ENCODE results near the gene IQCK. TPM values are rescaled to one million over a fixed set of nuclear protein-coding genes. Genes with fewer than 3 reads are reported as not detected.
A peak's percentile ranks its signal among the peaks of the same experiment; 100 is the strongest.

The IQCK gene
- total and polyA plus RNA-seq, 11 donors, result 5.6 to 17.4 (median 9.0) TPM

DNA sequence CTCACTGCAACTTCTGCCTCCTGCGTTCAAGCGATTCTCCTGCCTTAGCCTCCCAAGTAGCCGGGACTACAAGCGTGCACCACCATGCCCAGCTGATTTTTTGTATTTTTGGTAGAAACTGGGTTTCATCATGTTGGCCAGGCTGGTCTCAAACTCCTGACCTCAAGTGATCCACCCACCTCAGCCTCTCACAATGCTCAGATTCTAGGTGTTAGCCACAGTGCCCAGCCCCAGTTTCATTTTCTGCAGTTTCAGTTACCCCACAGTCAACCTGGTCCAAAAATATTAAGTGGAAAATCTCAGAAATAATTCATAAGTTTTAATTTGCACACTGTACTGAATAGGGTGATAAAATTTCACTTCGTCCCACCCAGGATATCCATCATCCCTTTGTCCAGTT lies 28.7 kb upstream of the IQCK start:
- no peak for ATAC-seq
- Histone ChIP-seq H3K27ac (no peak overlapping the region), H3K9me3 (peaks cover 0 to 10% (median 0%) of the 10 kb centered on the region in 12 donors), H3K4me3 (no peak overlapping the region), H3K27me3 (no peaks in the 10 kb centered on the region), H3K36me3 (peaks cover 0 to 72% (median 45%) of the 10 kb centered on the region in 9 donors), H3K4me1 (peaks cover 0 to 32% (median 15%) of the 10 kb centered on the region in 12 donors)
- TF ChIP-seq, protein P1, sequence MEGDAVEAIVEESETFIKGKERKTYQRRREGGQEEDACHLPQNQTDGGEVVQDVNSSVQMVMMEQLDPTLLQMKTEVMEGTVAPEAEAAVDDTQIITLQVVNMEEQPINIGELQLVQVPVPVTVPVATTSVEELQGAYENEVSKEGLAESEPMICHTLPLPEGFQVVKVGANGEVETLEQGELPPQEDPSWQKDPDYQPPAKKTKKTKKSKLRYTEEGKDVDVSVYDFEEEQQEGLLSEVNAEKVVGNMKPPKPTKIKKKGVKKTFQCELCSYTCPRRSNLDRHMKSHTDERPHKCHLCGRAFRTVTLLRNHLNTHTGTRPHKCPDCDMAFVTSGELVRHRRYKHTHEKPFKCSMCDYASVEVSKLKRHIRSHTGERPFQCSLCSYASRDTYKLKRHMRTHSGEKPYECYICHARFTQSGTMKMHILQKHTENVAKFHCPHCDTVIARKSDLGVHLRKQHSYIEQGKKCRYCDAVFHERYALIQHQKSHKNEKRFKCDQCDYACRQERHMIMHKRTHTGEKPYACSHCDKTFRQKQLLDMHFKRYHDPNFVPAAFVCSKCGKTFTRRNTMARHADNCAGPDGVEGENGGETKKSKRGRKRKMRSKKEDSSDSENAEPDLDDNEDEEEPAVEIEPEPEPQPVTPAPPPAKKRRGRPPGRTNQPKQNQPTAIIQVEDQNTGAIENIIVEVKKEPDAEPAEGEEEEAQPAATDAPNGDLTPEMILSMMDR (IDR thresholded peaks at IDR 0.05), result no peak
- no peak for TF ChIP-seq POLR2A (IDR thresholded peaks at IDR 0.05)
- intact Hi-C loops (cut with DNase I), result no loop called here
- DNase-seq, result no peak
- WGBS, 4 donors, result 97 to 98% (median 97%) methylated on average over 5 of the region's 5 CpGs

DNA sequence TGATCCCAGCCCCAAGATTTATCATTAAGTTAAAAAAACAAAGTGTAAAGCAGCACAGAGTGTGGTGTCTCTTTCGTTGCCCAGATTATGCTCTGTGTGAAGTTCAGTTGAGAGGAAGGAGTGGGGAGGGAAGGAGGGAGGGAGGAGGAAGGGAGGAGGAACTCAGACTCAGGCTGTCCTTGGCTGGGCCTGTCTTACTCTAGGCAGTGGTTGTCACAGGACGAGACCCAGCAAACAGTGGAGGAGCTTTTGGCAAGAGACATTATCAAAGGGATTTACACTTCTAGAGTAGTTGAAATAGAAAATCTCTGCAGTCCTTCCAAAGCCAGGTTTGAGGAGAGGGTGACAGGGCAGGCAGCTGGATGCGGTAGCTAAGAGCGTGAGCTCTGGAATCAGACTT lies 27.9 kb upstream of the IQCK start:
- TF ChIP-seq, protein P1 (IDR thresholded peaks at IDR 0.05), result no peak
- no peak for TF ChIP-seq POLR2A (IDR thresholded peaks at IDR 0.05)
- H3K9me3 ChIP-seq, result peaks cover 0 to 3% (median 0%) of the 10 kb centered on the region in 12 donors
- H3K4me1 ChIP-seq, result peaks cover 0 to 32% (median 15%) of the 10 kb centered on the region in 12 donors
- intact Hi-C loops (cut with DNase I), result loop anchor here in 2 of 10 donors (10.0 kb wide), 2 partner anchors 85 to 195 kb away; partner anchors contain the start of gene GPRC5B (in 1 of the 2)
- 62 to 70% (median 66%) methylated on average over 4 of the region's 4 CpGs for WGBS, 4 donors
- peak in 3 of 4 donors; percentile 41 to 64 (median 46) for ATAC-seq
- no peaks in the 10 kb centered on the region for H3K27me3 ChIP-seq
- no peak for DNase-seq
- peaks cover 0 to 65% (median 37%) of the 10 kb centered on the region in 9 donors for H3K36me3 ChIP-seq
- H3K4me3 ChIP-seq, result no peak overlapping the region
- H3K27ac ChIP-seq, result peak overlapping the region in 9 of 12 donors; percentile 4 to 75 (median 40)

DNA sequence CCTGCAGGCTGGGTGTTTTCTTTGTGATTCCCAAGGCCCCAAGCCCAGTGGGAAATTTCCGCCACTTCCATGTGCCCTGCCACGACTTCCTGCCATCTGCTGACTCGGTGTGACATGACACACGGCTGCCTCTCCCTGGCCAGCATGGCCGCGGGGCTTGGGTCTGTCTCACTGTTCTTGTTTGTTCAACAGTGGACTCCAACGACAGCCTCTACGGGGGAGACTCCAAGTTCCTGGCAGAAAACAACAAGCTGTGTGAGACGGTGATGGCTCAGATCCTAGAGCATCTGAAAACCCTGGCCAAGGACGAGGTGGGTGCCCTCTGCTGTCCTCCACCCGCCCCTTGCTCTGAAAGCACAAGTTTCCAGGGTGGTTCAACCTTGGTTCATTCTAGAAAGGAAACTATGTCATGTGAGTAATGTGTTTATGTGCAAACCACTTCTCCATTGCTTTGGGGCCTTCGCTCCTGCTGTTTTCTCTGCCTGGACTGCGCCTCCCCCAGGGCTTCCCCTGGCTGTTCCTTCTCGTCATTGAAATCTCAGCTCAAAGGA lies 26.8 kb upstream of the IQCK start:
- Histone ChIP-seq H3K27me3 (no peaks in the 10 kb centered on the region), H3K4me1 (peaks cover 5 to 41% (median 24%) of the 10 kb centered on the region in 12 donors), H3K9me3 (no peaks in the 10 kb centered on the region), H3K27ac (peak overlapping the region in 9 of 12 donors; percentile 8 to 75 (median 47)), H3K36me3 (peaks cover 0 to 54% (median 29%) of the 10 kb centered on the region in 9 donors), H3K4me3 (no peak overlapping the region)
- TF ChIP-seq, protein P1 (IDR thresholded peaks at IDR 0.05), result no peak
- TF ChIP-seq POLR2A (IDR thresholded peaks at IDR 0.05), result no peak
- intact Hi-C loops (cut with DNase I), result loop anchor here in 2 of 10 donors (10.0 kb wide), 2 partner anchors 86 to 194 kb away; partner anchors contain the start of gene GPRC5B (in 1 of the 2)
- DNase-seq, result no peak
- 47 to 73% (median 65%) methylated on average over 13 to 14 of the region's 14 CpGs for WGBS, 4 donors
- ATAC-seq, result peak in 3 of 4 donors; percentile 25 to 32 (median 31)

DNA sequence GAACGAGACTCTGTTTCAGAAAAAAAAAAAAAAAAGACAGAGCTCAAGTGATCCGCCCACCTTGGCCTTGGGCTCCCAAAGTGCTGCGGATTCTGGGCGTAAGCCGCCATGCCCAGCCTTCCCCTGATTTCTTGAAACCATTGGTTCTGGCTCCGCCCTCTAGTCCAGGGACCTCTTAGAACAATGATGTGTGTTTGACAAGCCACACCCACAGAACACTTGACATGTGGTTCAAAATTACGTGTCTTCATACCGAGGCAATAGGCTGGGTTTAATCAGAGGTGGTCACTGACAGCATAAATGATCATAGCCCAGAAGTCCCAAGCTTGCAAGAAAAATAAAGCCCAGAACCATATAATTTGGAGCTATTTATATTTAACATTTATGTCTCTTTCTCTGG lies 23.1 kb upstream of the IQCK start:
- intact Hi-C loops (cut with DNase I), result loop anchor here in 5 of 10 donors (5.0 to 10.0 kb wide), 5 partner anchors 57 to 190 kb away; partner anchors contain the start of gene GPRC5B (in 2 of the 5)

More for the DNA sequence above, 23.1 kb upstream of the IQCK start:
- Histone ChIP-seq H3K4me3 (no peak overlapping the region), H3K9me3 (no peaks in the 10 kb centered on the region), H3K27ac (peak overlapping the region in 5 of 12 donors; percentile 44 to 92 (median 82)), H3K27me3 (no peaks in the 10 kb centered on the region), H3K36me3 (peaks cover 0 to 42% (median 18%) of the 10 kb centered on the region in 9 donors), H3K4me1 (peaks cover 18 to 64% (median 50%) of the 10 kb centered on the region in 12 donors)
- no peak for ATAC-seq
- no peak for DNase-seq
- TF ChIP-seq, protein P1 (IDR thresholded peaks at IDR 0.05), result no peak
- TF ChIP-seq POLR2A (IDR thresholded peaks at IDR 0.05), result no peak
- WGBS, 4 donors, result 93 to 95% (median 94%) methylated on average over 8 of the region's 8 CpGs

Data from heart left ventricle (tissue), 16 donors.